HEK293 (cell line): ENCODE data around the gene LRRFIP1.

Experiments used
- CTCF ChIA-PET: fragments of 350-600 bp; formaldehyde crosslinking; extraction: SDS; loops from one replicate; lab custom pipeline; 2021; ENCODE audit warnings: antibody characterized with exemption; lab: Yijun Ruan, JAX
- POLR2A ChIA-PET: fragments of 300-600 bp; formaldehyde crosslinking; extraction: SDS; loops from one replicate; lab custom pipeline; 2020; ENCODE audit warnings: antibody characterized with exemption, inconsistent platforms; lab: Yijun Ruan, JAX
- H3K27ac ChIP-seq: fragments of 200-500 bp; sonication (Bioruptor generic); 2 replicates; pipeline ENCODE4 v1.5.1; 2014; ENCODE audit warnings: low read depth, low read length, control low read depth, inconsistent platforms; ENCODE audit errors: extremely low read depth
- H3K36me3 ChIP-seq, 2 experiments: fragments of 200-500 bp in 1 of 2; sonication (Bioruptor generic) in 1 of 2; 1 replicate in 1 of 2; 2 replicates in 1 of 2; pipeline ENCODE4 v1.5.1; 2014 to 2017; ENCODE audit warnings: inconsistent platforms in 2 of 2, low read length in 2 of 2; ENCODE audit not compliant: control insufficient read depth in 2 of 2, insufficient read depth in 1 of 2
- H3K4me1 ChIP-seq: fragments of 200-500 bp; sonication (Bioruptor generic); 2 replicates; pipeline ENCODE4 v1.5.1; 2014; ENCODE audit warnings: mild to moderate bottlenecking, low read length, inconsistent platforms; ENCODE audit not compliant: control insufficient read depth, insufficient read depth
- H3K4me3 ChIP-seq: 2 replicates; pipeline ENCODE4 v1.5.1; 2011; ENCODE audit warnings: low read depth, mild to moderate bottlenecking, control low read depth, low read length, moderate library complexity
- H3K9me3 ChIP-seq: fragments of 200-500 bp; sonication (Bioruptor generic); 2 replicates; pipeline ENCODE4 v1.5.1; 2014; ENCODE audit warnings: low read depth, low read length, inconsistent platforms; ENCODE audit not compliant: control insufficient read depth, insufficient read depth
- GFI1B ChIP-seq: fragments of 450-650 bp; formaldehyde crosslinking; IDR thresholded peaks from 2 replicates; pipeline ENCODE4 v1.5.1; 2016; ENCODE audit warnings: missing biosample characterization, missing genetic modification characterization
- IKZF3 ChIP-seq: fragments of 450-650 bp; IDR thresholded peaks from 2 replicates; pipeline ENCODE4 v1.5.0; 2018; ENCODE audit warnings: missing biosample characterization, mild to moderate bottlenecking, missing genetic modification characterization, moderate library complexity
- KLF1 ChIP-seq: fragments of 450-650 bp; formaldehyde crosslinking; IDR thresholded peaks from 2 replicates; pipeline ENCODE4 v1.5.1; 2016; ENCODE audit warnings: missing biosample characterization, missing genetic modification characterization
- KLF7 ChIP-seq: fragments of 450-650 bp; formaldehyde crosslinking; IDR thresholded peaks from 2 replicates; pipeline ENCODE4 v1.5.1; 2016; ENCODE audit warnings: missing biosample characterization, missing genetic modification characterization, borderline replicate concordance
- PATZ1 ChIP-seq: fragments of 450-650 bp; formaldehyde crosslinking; IDR thresholded peaks from 2 replicates; pipeline ENCODE4 v1.5.1; 2016; ENCODE audit warnings: missing biosample characterization, missing genetic modification characterization
- PRDM4 ChIP-seq: fragments of 450-650 bp; formaldehyde crosslinking; IDR thresholded peaks from 2 replicates; pipeline ENCODE4 v1.5.1; 2017; ENCODE audit warnings: missing biosample characterization, missing genetic modification characterization
- SP2 ChIP-seq: fragments of 450-650 bp; formaldehyde crosslinking; IDR thresholded peaks from 2 replicates; pipeline ENCODE4 v1.5.1; 2016; ENCODE audit warnings: missing biosample characterization, missing genetic modification characterization
- SP7 ChIP-seq: fragments of 450-650 bp; formaldehyde crosslinking; IDR thresholded peaks from 2 replicates; pipeline ENCODE4 v1.5.1; 2016; ENCODE audit warnings: missing biosample characterization, missing genetic modification characterization
- TRIM28 ChIP-seq: IDR thresholded peaks from 2 replicates; pipeline ENCODE4 v1.6.1; 2011; ENCODE audit warnings: low read length, control low read depth, borderline replicate concordance
- ZBTB44 ChIP-seq: fragments of 450-650 bp; IDR thresholded peaks from 2 replicates; pipeline ENCODE4 v1.5.1; 2018; ENCODE audit warnings: missing biosample characterization, mild to moderate bottlenecking, missing genetic modification characterization
- ZNF274 ChIP-seq, 2 experiments: fragments of 200-500 bp in 1 of 2; fragments of 450-650 bp in 1 of 2; sonication (Bioruptor generic) in 1 of 2; formaldehyde crosslinking in 1 of 2; IDR thresholded peaks; 2 replicates each; pipeline versions ENCODE4 v1.5.1 to v1.6.1; 2014 to 2016; ENCODE audit warnings: borderline replicate concordance in 1 of 2, inconsistent platforms in 1 of 2, low read length in 1 of 2, missing biosample characterization in 1 of 2, missing genetic modification characterization in 1 of 2
- ZNF335 ChIP-seq: fragments of 450-650 bp; formaldehyde crosslinking; conservative IDR thresholded peaks from 2 replicates; pipeline ENCODE4 v1.5.1; 2016; ENCODE audit warnings: missing biosample characterization, missing genetic modification characterization
- ZNF404 ChIP-seq: fragments of 450-650 bp; formaldehyde crosslinking; IDR thresholded peaks from 2 replicates; pipeline ENCODE4 v1.5.1; 2017; ENCODE audit warnings: missing biosample characterization, missing genetic modification characterization
- ZNF48 ChIP-seq: fragments of 450-650 bp; formaldehyde crosslinking; IDR thresholded peaks from 2 replicates; pipeline ENCODE4 v1.5.1; 2016; ENCODE audit warnings: missing biosample characterization, missing genetic modification characterization
- ZNF561 ChIP-seq: fragments of 450-650 bp; IDR thresholded peaks from 2 replicates; pipeline ENCODE4 v1.5.1; 2018; ENCODE audit warnings: missing biosample characterization, missing genetic modification characterization, borderline replicate concordance
- ZNF664 ChIP-seq: fragments of 450-650 bp; formaldehyde crosslinking; IDR thresholded peaks from 2 replicates; pipeline ENCODE4 v1.5.1; 2016; ENCODE audit warnings: missing biosample characterization, missing genetic modification characterization
- ZNF777 ChIP-seq: fragments of 450-650 bp; formaldehyde crosslinking; IDR thresholded peaks from 2 replicates; pipeline ENCODE4 v1.5.1; 2017; ENCODE audit warnings: missing biosample characterization, missing genetic modification characterization, borderline replicate concordance
- TF ChIP-seq, protein P1 (sequence below): fragments of 450-650 bp; formaldehyde crosslinking; IDR thresholded peaks from 2 replicates; pipeline ENCODE4 v1.5.1; 2016; ENCODE audit warnings: missing biosample characterization, missing genetic modification characterization
- TF ChIP-seq, protein P2 (sequence below): fragments of 450-650 bp; formaldehyde crosslinking; IDR thresholded peaks from 2 replicates; pipeline ENCODE4 v1.5.1; 2016; ENCODE audit warnings: missing biosample characterization, missing genetic modification characterization

The LRRFIP1 gene

DNA sequence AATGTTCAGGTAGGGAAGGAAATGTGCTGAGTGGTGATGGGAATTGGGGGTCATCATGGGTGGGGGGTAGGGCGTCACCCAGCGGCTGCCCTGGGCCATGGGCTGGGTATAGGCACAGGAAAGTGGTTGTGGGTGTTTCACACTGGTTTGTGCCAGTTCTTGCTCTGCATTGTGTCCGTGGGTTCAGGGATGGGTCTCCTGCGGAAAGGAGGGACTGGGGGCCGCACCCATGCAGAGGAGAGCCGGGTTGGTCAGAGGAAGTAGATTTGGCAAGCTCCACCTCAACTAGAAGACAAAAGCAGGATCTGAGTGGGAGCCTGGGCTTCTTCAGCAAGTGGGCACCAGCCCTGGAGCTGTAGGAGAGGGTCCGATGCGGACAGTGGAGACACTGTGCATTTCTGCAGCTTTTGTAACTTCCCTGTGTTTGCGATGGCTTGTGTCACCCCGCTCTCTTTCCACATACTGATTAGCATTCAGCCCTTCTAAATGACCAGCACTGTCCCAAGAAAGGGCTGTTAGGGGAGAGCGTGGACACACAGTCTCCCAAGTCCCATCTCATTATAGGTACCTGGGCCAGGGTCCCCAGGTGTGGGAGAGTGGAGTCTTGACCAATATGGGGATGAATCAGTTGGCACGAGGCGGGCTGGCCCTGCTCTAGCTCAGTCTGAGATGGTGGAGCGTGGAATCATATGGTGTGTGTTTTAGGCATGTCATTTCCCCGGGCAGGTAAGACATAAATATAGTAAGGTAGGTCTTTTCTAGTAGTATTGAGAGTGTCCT is 67.2 kb downstream of the LRRFIP1 start:
- Histone ChIP-seq H3K4me1 (peaks cover 46% of the 10 kb centered on the region), H3K4me3 (no peak overlapping the region), H3K27ac (peak overlapping the region; percentile 66), H3K36me3 (no peaks in the 10 kb centered on the region), H3K9me3 (no peaks in the 10 kb centered on the region)
- peak; percentile 17; the same call in 1 of the 2 replicates for TF ChIP-seq KLF1
- no peak for TF ChIP-seq ZBTB44
- TF ChIP-seq ZNF561 (tag by site-specific recombination), result no peak
- TF ChIP-seq SP2 (tag by site-specific recombination), result 0 out of 2 replicates have a peak, but pooled peaks have one; percentile 4
- ChIA-PET POLR2A (no interaction called here), CTCF (interaction anchor here (0.5 to 2.8 kb wide), 3 partner anchors 51 to 561 kb away, joined by 3 to 11 read pairs (median 4); no protein-coding TSS in a partner anchor)

DNA sequence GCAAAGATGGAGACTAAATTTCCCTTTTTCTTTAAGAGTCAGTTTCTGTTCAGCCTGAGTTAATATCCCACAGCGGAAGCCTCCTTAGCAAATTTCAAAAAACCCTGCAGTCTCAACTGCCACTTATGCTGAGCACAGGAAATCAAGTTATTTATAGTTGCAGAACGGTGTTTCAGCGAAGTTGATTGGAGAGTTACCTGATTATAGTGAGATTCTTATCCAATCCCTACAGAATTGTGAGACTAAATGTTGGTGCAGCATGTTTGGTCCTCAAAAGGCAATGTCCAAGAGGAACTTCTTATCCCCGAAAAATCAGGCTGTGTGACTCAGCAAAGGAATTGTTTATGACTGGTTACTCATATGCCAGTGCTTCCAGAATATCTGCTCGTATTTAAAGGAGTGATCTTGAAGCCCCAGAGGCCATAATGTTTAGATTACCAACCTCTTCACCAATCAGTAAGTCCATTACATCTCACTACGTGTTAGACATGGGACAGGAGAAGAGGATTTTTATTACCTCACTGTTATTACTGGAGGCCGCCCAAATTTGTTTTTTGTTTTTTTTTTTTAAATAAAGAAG is 67.9 kb downstream of the LRRFIP1 start:
- peak overlapping the region; percentile 66 for H3K27ac ChIP-seq
- H3K4me3 ChIP-seq, result no peak overlapping the region
- ChIA-PET POLR2A (no interaction called here), CTCF (interaction anchor here (0.5 kb wide), 1 partner anchor 562 kb away, joined by 4 read pairs; no protein-coding TSS in a partner anchor)
- H3K4me1 ChIP-seq, result peaks cover 48% of the 10 kb centered on the region
- no peaks in the 10 kb centered on the region for H3K9me3 ChIP-seq
- no peaks in the 10 kb centered on the region for H3K36me3 ChIP-seq
- TF ChIP-seq SP7, result peak; percentile 85
- TF ChIP-seq, protein P1, sequence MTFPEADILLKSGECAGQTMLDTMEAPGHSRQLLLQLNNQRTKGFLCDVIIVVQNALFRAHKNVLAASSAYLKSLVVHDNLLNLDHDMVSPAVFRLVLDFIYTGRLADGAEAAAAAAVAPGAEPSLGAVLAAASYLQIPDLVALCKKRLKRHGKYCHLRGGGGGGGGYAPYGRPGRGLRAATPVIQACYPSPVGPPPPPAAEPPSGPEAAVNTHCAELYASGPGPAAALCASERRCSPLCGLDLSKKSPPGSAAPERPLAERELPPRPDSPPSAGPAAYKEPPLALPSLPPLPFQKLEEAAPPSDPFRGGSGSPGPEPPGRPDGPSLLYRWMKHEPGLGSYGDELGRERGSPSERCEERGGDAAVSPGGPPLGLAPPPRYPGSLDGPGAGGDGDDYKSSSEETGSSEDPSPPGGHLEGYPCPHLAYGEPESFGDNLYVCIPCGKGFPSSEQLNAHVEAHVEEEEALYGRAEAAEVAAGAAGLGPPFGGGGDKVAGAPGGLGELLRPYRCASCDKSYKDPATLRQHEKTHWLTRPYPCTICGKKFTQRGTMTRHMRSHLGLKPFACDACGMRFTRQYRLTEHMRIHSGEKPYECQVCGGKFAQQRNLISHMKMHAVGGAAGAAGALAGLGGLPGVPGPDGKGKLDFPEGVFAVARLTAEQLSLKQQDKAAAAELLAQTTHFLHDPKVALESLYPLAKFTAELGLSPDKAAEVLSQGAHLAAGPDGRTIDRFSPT (tag by site-specific recombination), result no peak
- no peak for TF ChIP-seq ZNF274 (IDR thresholded peaks at IDR 0.05; ENCODE audit: low read length)
- TF ChIP-seq ZNF274 (tag by site-specific recombination; IDR thresholded peaks at IDR 0.05; ENCODE audit: borderline replicate concordance), result no peak
- no peak for TF ChIP-seq ZNF664
- peak; percentile 55 for TF ChIP-seq GFI1B (tag by site-specific recombination)
- TF ChIP-seq KLF7 (tag by site-specific recombination), result no peak
- TF ChIP-seq ZNF777 (tag by site-specific recombination), result no peak
- no peak for TF ChIP-seq ZNF48 (tag by site-specific recombination)
- peak; percentile 67 for TF ChIP-seq ZNF335 (tag by site-specific recombination)
- TF ChIP-seq ZNF404 (tag by site-specific recombination), result no peak
- TF ChIP-seq, protein P2, sequence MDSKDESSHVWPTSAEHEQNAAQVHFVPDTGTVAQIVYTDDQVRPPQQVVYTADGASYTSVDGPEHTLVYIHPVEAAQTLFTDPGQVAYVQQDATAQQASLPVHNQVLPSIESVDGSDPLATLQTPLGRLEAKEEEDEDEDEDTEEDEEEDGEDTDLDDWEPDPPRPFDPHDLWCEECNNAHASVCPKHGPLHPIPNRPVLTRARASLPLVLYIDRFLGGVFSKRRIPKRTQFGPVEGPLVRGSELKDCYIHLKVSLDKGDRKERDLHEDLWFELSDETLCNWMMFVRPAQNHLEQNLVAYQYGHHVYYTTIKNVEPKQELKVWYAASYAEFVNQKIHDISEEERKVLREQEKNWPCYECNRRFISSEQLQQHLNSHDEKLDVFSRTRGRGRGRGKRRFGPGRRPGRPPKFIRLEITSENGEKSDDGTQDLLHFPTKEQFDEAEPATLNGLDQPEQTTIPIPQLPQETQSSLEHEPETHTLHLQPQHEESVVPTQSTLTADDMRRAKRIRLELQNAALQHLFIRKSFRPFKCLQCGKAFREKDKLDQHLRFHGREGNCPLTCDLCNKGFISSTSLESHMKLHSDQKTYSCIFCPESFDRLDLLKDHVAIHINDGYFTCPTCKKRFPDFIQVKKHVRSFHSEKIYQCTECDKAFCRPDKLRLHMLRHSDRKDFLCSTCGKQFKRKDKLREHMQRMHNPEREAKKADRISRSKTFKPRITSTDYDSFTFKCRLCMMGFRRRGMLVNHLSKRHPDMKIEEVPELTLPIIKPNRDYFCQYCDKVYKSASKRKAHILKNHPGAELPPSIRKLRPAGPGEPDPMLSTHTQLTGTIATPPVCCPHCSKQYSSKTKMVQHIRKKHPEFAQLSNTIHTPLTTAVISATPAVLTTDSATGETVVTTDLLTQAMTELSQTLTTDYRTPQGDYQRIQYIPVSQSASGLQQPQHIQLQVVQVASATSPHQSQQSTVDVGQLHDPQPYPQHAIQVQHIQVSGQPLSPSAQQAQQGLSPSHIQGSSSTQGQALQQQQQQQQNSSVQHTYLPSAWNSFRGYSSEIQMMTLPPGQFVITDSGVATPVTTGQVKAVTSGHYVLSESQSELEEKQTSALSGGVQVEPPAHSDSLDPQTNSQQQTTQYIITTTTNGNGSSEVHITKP (tag by site-specific recombination), result peak; percentile 46
- peak; percentile 63; the same call in 1 of the 2 replicates for TF ChIP-seq PATZ1 (tag by site-specific recombination)
- TF ChIP-seq PRDM4 (tag by site-specific recombination), result 0 out of 2 replicates have a peak, but pooled peaks have one; percentile 27
- TF ChIP-seq TRIM28, result peak; percentile 92; the same call in 1 of the 2 replicates
- TF ChIP-seq IKZF3 (tag by site-specific recombination), result peak; percentile 77
